RWPE1 (cell line): ENCODE data around the gene TSPAN9.

ENCODE experiments used
- CTCF ChIA-PET: fragments of 350-600 bp; sonication (Branson Sonifier 250); formaldehyde crosslinking; extraction: SDS; loops from one replicate; lab custom pipeline; 2021; lab: Yijun Ruan, JAX
- POLR2A ChIA-PET: fragments of 400-600 bp; formaldehyde crosslinking; extraction: SDS; loops from one replicate; lab custom pipeline; 2020; ENCODE audit warnings: antibody characterized with exemption; ENCODE audit not compliant: low non-redundant PET; lab: Yijun Ruan, JAX
- DNase-seq: peaks from one replicate; pipeline ENCODE4 v3.0.0; 2012; ENCODE audit warnings: low spot score
- H3K27ac ChIP-seq: fragments of 450-650 bp; 2 replicates; pipeline ENCODE4 v1.5.1; 2017
- TF ChIP-seq, protein P1 (sequence below): fragments of 450-650 bp; conservative IDR thresholded peaks from 2 replicates; pipeline ENCODE4 v1.5.1; 2017; ENCODE audit warnings: low read depth, mild to moderate bottlenecking

The TSPAN9 gene

DNA sequence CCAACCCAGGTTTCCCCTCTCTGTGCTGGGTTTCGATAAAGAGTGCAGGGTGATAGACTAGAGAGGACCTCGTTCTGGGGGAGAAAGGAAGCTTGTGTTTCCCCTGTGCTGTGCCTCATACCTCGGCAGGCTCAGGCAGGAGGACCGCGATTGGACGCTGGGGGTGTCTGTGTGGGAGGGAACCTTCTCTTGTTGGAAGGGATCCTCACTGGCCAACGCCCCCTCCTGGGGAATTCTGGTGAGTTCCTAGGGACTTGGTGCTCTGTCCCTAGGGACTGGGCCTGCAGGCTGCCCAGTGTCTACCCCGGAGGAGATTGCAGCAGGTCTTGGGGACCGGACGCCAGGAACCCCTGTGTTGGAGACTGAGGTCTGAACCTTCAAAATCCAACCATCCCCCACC is 256.4 kb downstream of the TSPAN9 start:
- ChIA-PET POLR2A (no interaction called here), CTCF (no interaction called here)
- no peak for DNase-seq
- no peak overlapping the region for H3K27ac ChIP-seq
- TF ChIP-seq, protein P1, sequence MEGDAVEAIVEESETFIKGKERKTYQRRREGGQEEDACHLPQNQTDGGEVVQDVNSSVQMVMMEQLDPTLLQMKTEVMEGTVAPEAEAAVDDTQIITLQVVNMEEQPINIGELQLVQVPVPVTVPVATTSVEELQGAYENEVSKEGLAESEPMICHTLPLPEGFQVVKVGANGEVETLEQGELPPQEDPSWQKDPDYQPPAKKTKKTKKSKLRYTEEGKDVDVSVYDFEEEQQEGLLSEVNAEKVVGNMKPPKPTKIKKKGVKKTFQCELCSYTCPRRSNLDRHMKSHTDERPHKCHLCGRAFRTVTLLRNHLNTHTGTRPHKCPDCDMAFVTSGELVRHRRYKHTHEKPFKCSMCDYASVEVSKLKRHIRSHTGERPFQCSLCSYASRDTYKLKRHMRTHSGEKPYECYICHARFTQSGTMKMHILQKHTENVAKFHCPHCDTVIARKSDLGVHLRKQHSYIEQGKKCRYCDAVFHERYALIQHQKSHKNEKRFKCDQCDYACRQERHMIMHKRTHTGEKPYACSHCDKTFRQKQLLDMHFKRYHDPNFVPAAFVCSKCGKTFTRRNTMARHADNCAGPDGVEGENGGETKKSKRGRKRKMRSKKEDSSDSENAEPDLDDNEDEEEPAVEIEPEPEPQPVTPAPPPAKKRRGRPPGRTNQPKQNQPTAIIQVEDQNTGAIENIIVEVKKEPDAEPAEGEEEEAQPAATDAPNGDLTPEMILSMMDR = no peak

DNA sequence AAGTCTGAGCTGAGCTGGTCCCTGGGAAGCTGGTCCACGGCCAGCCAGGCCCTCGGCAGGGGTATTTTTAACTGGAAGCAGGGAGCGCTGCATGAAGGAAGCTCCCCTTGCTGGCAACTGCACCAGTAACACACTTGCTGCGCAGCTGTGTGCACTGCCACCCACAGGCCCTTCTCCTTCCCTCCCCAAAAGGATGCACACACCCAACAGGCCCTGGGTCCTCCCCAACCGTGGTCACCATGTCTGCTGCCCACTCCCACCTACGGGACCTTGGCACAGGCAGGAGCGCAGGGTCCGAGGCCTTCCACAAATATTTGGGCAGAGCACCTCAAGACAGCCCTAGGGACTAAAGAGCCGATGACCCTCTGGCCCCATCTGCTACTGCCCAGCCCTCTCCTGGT is 256.8 kb downstream of the TSPAN9 start:
- TF ChIP-seq, protein P1 = no peak

DNA sequence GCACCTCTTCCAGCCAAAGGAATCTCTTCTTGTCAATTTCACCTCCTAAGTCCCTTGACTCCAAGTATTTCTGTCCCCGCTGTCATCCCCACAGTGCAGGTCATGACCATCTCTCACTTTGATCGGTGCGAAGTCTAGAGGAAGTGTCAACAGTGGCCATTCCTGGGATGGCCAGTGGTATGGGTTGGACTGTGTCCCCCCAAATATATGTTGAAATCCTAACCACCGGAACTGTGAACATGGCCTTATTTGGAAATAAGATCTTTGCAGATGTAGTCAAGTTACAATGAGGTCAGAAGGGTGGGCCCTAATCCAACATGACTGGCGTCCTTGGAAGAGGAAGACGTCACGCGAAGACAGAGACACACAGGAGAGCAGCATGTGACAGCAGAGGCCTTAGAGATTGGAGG is 257.9 kb downstream of the TSPAN9 start:
- POLR2A ChIA-PET = no interaction called here
- no peak overlapping the region for H3K27ac ChIP-seq
- CTCF ChIA-PET = no interaction called here
- TF ChIP-seq, protein P1 = no peak
- no peak for DNase-seq

More for the DNA sequence above, 256.8 kb downstream of the TSPAN9 start:
- CTCF ChIA-PET = no interaction called here
- DNase-seq = no peak
- POLR2A ChIA-PET = no interaction called here
- no peak overlapping the region for H3K27ac ChIP-seq
